DMS153 treated with DMSO at 0.1 percent for 48 hours (cell line): Measurements from ENCODE around the gene SLC41A3.

Source experiments
- DNase-seq: peaks from one replicate; lab custom pipeline; 2025; ENCODE audit not compliant: unreplicated experiment; lab: John Stamatoyannopoulos, UW

The SLC41A3 gene

GRCh38 chr3:126031981-126032471 is 51.9 kb downstream of the SLC41A3 start:
- DNase-seq, result no peak

DNA sequence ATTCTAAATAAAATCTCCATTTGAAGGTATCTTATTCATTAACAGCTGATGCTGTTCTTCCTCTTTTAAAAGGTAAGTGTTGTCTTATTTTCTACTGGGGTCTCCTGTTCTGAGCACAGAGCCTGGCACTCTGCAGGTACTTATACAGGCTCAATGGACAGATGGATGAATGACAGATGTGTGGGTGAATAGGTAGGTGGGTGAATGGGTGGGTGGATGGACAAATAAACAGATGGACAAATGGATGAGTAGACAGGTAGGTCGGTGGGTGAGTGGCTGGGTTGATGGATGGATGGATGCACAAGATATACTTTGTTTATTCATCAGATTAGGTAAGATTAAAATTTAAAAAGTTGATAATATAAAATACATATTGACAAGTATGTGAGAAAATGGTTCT is 53.5 kb downstream of the SLC41A3 start:
- DNase-seq, result no peak

GRCh38 chr3:126029241-126029640 is 54.7 kb downstream of the SLC41A3 start:
- DNase-seq, result no peak

DNA sequence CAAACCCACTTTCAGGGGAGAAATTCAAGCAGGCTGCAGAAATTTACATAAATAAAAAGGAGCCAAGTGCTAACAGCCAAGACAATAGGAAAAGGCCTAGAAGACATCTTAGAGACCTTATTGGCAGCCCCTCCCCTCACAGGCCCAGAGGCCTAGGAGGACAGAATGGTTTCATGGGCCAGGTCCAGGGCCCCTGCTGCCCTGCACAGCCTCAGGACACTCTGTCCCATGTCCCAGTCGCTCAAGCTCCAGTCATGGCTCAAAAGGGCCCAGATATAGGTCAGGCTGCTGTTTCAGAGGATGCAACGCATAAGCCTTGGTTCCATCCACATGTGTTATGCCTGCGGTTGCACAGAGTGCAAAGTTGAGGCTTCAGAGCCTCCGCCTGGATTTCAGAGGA is 55.8 kb downstream of the SLC41A3 start:
- no peak for DNase-seq

DNA sequence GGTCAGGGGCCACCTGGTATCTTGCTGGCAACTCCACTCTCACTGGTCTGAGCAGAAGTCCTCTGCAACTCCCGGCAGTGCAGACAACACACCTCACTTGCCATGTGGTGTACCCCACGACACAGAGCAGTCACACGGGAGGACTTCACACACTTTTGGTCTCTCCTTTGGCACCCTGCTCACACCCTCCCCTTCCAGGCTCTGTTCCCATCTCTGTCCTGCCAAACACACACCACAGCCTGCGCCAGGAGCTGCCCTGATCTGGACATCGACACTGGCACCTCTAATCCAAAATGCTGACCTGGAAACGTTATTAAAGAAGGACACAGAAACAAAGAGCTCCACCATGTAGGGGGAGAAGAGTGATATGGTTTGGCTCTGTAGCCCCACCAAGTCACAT is 57.2 kb downstream of the SLC41A3 start:
- DNase-seq, result no peak

DNA sequence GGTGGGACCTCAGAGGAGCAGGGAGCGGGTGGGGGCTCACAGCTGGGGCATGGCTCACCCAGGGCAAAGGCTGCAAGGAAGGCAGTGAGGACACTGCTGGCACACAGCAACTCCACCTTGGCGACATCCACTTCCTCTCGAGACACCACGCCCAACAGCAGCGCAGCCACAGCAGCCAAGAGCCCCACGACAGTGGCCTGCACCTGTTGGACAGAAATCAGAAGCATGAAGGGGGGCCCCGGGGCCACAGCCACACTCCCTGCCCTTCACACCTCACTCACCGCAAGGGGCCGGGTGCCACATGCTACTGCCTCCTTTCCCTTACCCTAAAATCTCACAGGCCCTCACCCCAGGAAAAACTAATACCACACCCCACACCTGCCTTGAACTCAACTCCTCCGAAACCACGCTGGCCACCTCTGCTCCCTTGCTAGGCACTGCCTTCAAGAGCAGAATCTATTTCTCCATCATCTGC is 57.6 kb downstream of the SLC41A3 start:
- no peak for DNase-seq

- no peak for DNase-seq
Measured at GRCh38 chr3:126025862-126026261, 58.1 kb downstream of the SLC41A3 start.

DNA sequence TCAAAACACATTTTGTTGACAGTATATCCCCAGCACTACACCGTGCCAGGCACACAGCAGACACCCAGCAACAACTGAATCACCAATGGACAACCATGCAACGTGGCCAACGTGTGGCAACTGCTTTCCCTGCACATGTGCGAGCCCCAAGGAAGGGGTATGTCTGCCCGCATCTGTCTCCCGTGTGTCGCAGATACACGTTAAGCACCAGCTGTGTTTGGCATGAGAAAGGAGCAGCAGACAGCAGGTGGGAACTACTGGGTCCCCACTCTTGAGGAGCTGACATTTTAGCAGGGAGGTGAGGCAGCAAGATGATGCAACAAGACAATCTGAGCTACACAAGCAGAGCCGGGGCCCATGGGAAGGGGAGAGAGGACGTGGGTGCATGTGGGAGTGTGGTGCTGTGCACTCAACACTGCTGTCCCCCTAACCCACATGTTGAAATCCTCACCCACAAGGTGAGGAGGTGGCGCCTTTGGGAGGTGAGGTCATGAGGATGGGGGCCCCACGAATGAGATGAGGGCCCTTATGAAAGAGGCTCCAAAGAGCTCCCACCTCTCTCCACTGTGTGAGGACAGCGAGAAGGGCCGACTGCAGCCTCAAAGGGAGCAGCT is 58.7 kb downstream of the SLC41A3 start:
- DNase-seq, result no peak

DNA sequence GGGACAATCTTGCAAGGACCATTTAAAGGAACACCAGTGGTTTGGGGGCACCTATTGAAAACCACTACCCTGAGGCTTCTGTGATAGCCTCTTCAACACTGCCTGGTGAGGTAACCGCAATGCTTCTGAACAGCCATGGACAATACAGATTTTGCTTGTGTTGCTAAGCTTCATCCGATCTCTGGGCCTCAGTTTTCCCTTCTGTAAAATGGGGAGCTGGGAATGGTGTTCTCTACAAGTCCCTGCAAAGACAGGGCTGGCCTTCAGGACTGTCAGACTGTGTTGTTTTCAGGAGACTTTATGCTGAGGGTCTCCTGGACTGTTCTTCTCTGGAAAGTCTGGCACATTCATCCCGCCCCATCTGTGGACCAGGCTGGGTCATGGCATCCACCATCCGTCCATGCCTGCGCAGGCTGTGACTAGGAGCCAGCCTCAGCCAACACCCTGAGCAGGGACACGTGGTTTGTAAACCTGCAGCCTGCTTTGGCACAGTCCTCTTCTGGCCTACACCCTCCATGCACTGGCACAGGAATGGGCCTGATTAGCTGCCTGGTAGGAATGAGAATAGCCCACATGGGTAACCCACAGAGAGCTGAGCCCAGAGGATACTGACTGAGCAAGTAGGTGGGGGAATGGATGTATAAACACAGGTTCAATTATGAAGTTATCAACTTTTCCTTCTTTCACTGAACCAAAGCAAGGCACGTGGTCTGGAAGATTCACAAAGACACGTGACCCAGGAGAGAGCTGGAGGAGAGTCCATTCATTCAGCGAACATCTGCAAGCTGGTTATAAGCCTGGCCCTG is 59.7 kb downstream of the SLC41A3 start:
- DNase-seq, result no peak

- DNase-seq, result no peak
Measured at GRCh38 chr3:126023390-126023789, 60.5 kb downstream of the SLC41A3 start.

DNA sequence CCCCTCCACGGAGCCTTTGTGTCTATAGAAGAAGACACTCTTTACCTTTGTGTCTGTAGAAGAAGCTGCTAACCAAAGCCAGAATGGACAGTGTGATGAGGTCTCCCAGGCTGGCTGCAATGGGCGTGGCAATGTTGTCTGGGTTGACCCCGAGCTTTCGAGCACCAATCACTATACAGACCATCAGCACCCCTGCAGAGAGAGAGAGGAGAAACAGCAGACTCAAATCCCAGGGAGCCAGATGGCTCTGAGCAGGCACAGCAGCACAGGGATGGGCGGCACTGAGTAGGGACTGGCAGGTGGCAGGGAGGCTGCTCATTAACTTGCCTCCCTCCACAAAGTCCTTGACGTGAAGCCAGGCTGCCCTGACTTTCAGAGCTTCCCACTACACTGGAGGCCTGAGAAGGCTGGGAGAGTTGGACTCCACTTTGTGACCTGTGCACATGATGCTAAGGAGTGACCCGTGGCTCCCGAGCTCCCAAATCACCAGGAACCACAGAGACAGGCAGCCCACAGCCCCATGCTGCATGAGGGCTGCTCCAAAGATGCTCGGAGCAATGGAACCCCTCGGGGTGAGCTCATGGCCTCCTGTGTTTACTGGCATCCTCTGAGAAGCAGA is 61.1 kb downstream of the SLC41A3 start:
- no peak for DNase-seq

- DNase-seq, result no peak
Measured at GRCh38 chr3:126021702-126022101, 62.2 kb downstream of the SLC41A3 start.

DNA sequence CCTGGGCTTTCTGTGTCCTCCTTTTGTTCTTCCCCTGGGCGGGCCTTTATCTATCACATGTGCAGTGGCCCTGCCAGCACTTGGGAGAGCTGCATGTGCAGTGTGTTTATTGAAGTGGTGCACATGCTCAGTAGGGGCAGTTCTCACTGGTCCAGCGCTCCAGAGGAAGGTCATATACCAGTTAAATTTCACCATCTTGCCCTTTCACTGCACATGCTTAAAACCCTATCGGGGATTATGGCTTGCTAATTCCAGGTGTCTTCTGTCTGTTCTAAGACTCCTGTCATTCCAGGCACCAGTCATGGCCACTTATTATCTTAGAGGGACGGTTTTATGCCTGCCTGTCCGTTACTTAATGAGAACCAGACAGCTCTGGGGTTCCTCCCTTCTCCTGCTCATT is 62.7 kb downstream of the SLC41A3 start:
- no peak for DNase-seq

GRCh38 chr3:126019683-126020082 is 64.2 kb downstream of the SLC41A3 start:
- DNase-seq, result no peak

- DNase-seq, result no peak
Measured at GRCh38 chr3:126018995-126019394, 64.9 kb downstream of the SLC41A3 start.

- no peak for DNase-seq
Measured at GRCh38 chr3:126018545-126018944, 65.4 kb downstream of the SLC41A3 start.

- no peak for DNase-seq
Measured at GRCh38 chr3:126017362-126017761, 66.6 kb downstream of the SLC41A3 start.

DNA sequence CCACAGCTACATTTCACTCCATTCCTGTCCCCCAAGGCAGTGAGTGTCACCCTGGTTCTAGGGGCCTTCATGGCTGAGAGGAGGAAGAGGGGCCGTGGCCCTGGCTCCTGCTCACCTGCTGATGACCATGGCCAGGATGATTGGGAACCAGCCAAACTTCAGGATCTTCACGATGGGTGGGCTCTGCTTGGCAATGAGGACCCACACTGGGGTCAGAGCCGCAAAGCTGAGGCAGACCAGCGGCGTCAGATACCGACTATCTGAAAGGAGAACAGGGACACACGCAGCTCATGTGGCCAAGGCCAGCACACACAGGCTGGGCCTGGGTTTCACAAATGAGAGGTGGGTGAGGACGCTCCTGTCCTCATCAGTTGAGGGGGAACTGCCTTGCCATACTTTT is 67.3 kb downstream of the SLC41A3 start:
- no peak for DNase-seq

GRCh38 chr3:126015075-126015474 is 68.8 kb downstream of the SLC41A3 start:
- DNase-seq, result no peak

- no peak for DNase-seq
Measured at GRCh38 chr3:126014252-126014651, 69.7 kb downstream of the SLC41A3 start.

DNA sequence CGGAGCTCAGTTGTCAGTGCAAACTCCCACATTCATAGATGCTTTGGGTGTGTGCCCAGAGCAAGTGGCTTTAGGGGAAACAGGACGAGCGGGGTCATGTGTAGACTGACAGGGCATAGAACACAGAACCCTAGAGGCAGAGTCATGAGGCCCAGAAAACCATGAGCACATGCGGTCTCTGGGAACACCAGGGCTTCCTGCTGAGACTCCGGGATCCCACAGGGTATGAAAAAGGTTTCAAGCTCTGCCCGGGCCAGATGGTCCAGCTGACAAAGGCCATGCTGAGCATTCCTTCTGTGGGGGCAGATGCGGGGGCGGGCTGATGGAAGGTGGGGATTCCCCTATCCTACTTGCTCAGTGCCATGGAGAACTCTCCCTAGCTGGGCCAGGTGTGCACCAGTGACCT is 70.2 kb downstream of the SLC41A3 start:
- no peak for DNase-seq

DNA sequence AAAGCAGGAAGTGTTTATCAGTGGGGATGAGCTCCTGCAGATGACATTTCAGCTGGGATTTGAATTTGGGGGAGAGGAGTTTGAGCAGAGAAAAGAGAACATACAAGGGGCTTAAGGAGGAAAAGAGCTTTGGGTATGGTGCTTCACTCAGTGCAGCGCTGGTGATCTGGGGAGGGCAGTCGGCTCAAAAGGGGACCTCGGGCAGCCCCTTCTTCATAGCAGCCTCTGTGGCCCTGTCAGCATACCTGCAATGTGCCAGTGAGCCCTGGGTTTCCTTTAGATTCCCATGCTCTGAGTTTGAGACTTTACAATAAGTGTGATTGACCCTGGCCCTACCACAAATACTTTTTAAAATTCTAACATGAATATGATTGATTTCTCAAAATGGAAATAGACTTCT is 74.7 kb downstream of the SLC41A3 start:
- no peak for DNase-seq
